RCC 7860 (cell line): ENCODE data around the gene UCHL3.
A peak's percentile ranks its signal among the peaks of the same experiment; 100 is the strongest.
"Not testable (repeated sequence)": the region's sequence is repeated elsewhere in the genome, so short reads cannot be mapped to it uniquely, and the experiment has no call there.

Experiments
- DNase-seq: peaks from one replicate; pipeline ENCODE4 v3.0.0-alpha.2; 2015; ENCODE audit warnings: low spot score
- FAIRE-seq: peaks from 2 replicates; lab custom pipeline; 2012; peaks lifted over from hg19 to GRCh38; lab: Jason Lieb, UNC

Gene UCHL3

DNA sequence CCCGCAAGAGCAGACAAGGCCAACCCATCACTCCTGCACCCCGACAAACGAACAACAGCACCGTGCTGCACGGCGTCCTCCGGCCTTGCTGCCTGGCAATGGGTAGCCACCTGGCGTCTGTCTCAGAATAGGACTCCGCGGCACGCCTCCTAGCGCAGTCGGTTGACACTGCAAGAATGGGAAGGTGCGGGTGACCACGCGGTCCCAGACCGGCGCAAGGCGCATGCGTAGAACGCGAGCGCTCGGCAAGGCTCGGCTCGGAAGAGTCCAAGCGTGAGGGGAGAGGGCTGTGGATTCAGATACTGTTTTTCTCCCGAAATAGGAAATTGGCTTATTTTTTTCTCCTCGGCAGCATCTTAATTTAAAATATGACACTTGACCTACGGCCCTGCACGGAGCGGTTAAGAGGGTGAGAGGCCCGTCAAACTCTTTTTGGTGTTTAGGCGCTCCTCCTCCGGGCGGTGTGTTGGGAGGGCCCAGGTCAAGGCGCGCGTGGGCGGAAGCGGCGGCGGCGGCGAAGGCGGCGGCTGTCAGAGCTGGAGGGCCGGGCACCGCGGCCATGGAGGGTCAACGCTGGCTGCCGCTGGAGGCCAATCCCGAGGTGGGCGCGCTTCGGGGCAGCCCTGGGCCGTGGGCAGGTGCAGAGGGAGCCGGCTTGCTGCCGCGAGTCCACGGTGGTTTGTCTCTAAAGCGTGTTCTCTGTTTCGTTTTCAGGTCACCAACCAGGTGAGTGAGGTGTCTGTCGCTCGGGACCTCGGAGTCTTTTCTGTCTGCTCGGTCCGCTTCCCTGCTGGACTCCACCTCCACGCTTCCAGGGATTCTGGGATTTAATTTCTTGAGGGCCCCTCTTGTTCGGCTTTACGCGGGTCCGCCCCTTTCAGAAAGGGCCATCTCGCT is at the start of gene UCHL3:
Gene UCHL3 (plus strand): TSS at position 530 of the 897 bp plus-strand sequence. CDS start 30 bp downstream, at position 560.
- FAIRE-seq (peak; percentile 72), DNase-seq (peak; percentile 89)

DNA sequence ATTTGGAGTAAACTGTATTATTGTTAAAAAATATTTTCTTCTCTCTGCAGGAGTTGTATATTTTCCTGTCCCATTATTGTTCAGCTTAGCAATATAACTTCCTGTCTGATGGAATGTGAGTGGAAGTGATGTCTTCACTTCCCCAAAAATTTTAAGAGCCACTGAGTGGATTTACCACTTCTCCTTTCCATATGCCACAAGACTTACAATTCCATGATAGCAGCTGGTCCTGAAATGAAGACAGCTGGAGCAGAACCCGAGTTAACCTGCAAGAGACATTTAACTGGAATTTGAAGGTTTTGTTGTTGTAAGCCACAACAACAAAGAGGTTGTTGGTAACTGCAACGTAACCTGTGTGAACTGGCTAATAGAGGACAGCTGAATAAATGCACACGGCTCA is 44.3 kb upstream of the UCHL3 start:
- DNase-seq: no peak
- FAIRE-seq: no peak

DNA sequence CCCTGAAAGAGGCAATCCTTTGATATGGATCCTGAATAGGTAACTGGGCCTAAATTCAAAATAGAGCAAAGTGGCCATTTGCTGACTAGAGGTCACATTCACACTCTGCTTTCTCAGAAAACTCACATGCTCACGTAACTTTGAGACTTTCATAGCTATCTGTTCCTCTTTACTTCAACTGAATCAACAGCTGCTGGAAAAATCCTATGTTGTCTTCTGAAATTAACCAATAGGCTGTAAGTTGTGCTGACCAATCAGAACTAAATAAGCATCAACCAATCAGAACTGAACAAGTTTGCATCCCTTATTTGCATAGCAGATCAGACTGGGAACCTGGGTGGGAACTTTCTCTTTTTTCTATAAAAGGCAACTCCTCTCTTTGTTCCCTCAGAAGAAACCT is 43.6 kb upstream of the UCHL3 start:
- no peak for FAIRE-seq
- no peak for DNase-seq

DNA sequence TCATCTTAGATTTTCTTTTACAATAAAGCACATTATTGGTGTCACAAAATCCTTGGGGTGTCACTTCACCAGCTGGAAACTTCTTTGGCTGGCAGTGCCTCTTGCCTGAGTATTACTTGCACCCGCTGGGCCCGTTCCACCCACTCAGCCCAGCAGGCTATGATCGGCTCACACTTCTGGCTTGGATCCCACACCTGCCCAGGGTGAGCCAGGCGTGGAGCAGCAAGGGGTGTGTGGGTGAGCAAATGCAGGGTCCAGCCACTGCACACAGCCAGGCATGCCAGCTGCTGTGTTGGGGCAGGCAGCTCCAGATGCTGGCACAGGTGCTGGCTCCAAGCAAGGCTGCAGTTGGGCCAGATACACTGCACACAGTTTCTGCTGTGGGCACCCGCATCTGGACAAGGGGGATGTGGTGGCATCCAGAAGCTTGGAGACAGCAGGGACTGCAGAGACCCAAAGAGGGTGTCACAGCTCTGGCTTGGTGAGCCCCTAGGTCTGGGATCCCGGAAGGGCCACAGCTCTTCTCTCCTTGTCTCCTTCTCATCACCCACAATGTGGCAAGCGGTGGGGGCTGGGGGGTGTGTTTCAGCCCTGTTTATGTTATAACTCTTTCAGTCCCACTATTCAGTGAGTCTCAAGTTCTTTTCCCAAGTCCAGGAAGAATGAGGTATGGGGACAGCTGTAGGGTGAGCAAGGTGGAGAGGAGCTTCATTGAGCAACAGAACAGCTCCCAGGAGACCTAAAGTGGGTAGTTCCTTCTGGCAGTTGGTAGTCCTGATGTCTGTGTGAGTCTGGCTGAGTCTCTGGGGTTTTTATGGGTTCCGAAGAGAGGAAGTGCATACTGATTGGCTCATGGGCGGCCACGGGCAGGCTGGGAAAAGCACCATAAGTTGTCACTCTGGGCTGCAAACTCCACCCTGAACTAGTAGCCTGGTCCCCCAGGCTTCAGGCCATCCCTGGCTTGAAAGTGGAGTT is 42.3 kb upstream of the UCHL3 start:
- DNase-seq (no peak), FAIRE-seq (no peak)

DNA sequence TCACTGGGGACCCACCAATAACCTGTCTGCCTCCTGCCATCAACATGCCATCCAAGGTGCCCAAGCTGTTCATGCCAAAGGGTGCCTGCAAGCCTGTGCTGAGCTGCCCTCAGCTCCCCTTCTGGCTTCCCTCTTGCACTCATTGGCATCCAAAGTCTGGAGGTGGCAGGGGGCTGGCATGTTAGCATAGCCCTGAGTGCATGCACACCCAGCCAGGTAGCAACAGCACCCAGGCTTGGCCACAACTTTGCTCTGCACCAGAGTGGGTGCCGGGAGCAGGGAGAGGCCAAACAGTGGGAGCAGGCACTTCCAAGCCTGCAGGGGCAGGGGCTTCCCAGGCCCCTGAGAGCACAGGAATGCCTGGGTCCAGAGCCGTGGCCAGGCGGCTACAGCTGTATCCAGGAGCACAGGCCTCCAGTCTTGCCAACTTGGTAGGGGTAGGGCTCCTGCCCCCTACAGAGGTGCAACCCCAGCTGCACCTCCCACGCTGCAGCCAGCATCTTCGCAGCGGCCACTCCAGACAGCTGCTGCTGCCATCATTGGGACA is 41.5 kb upstream of the UCHL3 start:
- DNase-seq (no peak), FAIRE-seq (no peak)

DNA sequence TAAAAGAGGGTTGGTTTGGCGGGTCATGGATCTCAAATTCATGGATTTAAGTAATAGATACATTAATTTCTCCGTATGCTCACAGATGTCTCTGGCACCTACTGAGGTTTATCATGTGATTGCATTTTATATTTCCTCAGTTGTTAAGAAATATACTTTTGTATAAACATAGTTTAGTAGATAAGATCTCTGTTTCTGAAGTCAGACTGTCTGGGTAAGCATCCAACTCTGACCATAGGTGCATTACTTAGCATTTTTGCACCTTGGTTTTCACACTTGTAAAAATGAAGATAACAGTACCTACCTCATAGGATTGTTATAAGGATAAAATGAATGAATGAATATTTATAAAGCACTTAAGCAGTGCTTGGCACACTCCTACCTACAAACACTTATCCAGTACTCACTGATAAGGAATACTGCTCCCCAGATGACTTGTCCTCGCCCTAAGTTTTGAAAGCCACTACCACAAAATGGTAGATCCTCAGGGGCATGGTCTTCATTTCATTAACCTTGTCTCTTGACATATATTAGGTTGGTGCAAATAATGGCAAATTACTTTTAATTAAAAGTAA is 38.5 kb upstream of the UCHL3 start:
- DNase-seq (no peak), FAIRE-seq (no peak)

DNA sequence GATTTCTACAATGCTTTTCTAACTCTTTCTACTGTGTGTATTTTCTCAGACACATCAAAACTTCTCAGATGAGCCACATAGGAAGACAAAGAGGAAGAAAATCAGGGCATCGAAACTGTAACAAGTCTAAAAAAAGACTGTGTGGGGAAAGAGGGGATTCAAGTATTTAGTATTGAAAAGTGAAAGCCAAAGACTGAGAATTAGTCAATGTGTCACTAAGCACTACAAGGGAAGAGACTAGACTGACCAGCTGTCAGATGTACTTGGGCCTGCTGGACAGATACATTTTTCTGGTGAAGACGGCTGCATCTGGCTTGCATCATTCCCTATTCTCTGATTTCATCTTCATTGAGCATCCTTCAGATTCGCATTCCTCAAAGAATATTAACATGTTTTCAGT is 37.3 kb upstream of the UCHL3 start:
- DNase-seq: no peak

DNA sequence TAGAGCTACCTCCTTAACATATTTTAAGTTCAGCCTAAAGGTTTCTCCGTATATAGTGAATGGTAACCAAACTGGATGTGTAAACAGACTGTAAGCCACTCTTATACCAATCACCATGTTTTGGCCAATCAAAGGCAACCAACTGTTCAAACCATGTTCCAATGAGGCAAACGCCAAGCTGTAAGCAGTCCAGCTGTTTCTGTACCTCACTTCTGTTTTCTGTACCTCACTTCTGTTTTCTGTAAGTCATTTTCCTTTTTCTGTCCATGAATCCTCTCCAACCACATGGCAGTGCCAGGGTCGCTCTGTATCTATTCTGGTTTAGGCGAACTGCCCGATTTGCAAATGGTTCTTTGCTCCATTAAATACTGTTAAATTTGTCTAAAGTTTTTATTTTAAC is 36.3 kb upstream of the UCHL3 start:
- DNase-seq: no peak
- FAIRE-seq: no peak

More for the DNA sequence above, 37.3 kb upstream of the UCHL3 start:
- no peak for FAIRE-seq

DNA sequence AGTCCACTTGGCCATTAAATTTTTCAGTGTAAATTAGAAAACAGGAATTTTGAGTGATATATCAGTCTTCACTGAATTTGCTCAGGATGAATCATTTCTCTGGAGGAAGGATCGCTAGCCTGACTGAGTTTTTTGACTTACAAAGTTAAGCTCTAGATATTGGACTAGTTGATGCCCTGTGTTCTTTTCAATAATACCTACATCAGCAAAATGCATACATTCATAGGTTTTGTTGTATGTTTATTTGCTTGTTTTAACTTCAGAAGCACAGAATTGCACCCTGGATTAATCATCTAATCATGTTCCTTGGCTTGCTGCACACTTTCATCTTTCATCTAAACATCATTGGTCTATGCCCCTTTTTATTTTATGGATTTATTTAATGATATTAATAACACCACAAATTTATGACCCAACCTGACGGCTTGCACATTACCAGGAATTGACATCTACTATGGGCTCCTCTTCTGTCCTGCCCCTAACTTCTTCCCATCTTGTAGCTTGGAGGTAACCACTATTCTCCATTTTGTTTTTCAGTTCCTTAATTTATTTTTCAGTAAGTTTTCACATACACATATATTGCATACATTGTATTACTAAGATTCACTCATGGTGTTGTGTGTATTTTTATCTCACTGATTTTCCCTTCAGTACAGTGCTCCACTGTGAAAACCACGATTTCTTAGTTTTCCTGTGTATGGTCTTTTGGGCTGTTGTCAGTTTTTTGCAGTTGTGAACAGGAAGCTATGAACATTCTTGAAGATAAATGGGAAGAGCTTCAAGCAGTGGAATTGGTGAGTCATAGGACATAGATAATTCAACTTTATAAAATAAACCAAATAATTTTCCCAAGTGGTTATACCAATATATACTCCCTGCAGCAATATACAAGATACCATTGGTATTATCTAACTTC is 35.3 kb upstream of the UCHL3 start:
- FAIRE-seq (no peak), DNase-seq (no peak)

DNA sequence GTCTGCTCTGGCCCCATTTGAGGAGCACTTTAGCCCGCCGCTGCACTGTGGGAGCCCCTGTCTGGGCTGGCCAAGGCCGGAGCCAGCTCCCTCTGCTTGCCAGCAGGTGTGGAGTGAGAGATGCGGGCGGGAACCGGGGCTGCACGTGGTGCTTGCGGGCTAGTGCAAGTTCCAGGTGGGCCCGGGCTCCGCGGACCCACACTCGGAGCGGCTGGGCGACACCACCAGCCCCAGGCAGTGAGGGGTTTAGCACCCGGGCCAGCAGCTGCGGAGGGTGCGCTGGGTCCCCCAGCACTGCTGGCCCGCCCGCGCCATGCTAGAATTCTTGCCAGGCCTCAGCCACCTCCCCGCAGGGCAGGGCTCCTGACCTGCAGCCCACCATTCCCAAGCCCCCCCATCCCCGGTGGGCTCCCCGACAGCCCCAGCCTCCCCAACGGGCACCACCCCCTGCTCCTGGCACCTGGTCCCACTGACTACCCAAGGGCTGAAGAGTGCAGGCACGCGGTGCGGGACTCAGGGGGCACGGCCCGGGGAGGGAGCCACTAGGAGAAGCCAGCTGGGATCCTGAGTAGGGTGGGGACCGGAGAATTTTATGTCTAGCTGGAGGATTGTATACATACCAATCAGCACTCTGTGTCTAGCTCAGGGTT is 31.0 kb upstream of the UCHL3 start:
- FAIRE-seq (no peak), DNase-seq (no peak)

DNA sequence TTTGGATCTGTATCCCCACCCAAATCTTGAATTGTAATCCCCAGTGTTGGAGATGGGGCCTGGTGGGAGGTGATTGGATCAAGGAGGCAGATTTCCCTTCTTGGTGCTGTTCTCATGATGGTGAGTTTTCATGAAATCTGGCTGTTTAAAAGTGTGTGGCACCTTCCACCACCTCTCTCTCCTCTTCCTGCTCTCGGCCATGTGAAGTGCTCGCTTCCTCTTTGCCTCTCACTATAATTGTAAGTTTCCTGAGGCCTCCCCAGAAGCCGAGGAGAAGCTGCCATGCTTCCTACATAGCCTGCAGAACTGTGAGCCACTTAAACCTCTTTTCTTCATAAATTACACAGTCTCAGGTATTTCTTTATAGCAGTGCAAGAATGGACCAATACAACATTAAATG is 27.6 kb upstream of the UCHL3 start:
- DNase-seq (no peak), FAIRE-seq (no peak)

DNA sequence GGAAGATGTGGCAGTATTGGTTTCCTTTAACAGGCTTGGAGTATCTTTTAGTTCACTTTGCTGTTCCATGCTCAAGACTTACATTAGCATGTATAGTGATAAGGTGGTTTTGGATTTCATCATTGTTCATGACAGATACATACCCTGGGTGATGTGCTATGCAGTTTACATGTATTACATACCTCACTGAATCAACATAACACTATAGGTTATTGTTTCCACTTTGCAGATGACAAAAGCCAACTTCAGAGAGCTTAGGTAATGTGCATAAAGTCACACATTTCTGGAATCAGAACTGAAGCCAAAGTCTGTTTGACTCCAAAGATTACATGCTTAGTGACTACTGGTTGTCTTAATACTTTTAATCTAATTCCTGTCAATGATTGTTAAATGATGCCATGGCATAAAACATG is 19.0 kb upstream of the UCHL3 start:
- no peak for FAIRE-seq
- DNase-seq: no peak

DNA sequence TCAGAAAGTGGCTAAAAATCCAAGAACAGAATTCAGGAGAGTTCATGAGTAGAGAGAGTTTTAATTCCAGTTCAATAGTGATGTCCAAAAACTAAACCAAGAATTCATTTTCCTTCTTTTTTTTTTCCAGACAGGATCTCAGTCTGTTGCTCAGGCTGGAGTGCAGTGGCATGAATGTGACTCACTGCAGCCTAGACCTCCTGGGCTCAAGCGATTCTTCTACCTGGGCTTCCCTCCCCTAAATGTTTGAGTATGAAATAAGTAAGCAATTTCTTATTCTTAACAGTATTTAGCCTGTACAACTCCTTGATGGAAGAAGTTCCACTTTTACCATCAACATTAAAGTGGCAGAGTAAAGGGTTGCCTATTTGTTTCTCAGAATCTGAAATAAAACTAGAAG is 15.7 kb upstream of the UCHL3 start:
- no peak for DNase-seq
- FAIRE-seq: peak; percentile 25

DNA sequence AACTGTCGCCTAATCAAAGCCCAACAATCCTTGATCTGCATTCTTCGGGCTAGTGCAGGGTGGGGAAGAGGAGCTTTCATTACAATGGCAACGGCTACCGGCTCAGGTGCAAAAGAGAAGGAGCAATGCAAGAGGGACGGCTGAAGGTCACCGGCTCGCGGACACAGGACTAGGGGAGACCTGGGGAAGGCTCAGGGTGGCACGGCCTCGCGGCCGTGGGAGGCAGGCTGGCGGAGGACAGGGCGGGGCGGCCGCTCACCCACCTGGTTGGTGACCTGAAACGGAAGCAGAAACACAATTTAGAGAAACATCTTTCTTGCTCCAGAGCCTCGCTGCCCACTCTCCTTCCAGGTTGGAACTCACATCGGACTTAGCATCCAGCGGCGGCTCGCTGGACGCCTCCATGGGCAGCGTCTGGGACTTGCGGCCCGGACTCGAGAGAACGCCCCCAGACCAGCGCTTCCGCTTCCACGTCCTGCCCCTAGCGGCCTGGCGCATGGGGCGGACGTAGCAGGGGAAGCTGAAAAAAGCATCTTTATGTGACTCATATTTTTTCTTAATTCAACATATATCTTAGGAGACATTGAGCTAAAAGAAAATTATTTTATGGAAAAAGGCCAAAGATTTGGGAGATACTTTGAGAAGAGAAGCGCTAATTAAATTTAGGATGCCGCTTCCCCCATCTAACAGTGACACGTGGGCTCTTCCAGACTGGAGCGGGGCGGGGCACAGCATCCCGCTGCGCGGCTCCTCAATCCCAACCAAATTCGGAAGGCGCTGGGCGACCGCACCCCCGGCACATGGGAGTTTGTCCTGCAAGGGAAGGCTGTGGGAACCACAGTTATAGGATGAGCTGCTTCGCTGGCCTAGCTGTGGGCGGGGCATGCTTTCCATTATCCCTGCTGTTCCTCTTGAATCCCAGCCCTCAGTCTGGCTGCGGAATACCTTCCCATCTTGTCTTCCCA is 11.9 kb upstream of the UCHL3 start, which contains the start of gene COMMD6:
Gene COMMD6 (minus strand): TSS at position 441 of the 965 bp plus-strand sequence. CDS start 36 bp downstream, at position 405.
- FAIRE-seq: peak; percentile 67
- DNase-seq: peak; percentile 75

DNA sequence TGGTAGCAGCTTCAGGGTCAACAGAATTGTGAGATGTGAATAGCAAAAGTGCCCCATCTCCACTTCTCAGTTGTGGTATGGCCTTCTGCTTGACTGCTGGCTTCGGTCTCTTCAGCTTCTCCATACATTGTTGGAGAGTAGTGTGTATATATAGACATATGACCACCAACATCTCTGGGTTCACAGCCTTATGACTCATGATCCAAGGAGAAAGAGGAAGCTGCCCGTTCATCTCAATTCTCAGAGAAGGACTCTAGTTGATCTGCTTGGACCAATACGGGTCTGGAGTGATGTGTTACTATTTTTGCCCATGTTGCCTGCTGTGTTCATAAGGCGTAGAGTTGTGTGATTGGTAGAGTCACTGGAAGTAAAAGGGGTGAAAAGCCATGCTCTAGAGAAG is 8.3 kb upstream of the UCHL3 start:
- no peak for DNase-seq
- no peak for FAIRE-seq

DNA sequence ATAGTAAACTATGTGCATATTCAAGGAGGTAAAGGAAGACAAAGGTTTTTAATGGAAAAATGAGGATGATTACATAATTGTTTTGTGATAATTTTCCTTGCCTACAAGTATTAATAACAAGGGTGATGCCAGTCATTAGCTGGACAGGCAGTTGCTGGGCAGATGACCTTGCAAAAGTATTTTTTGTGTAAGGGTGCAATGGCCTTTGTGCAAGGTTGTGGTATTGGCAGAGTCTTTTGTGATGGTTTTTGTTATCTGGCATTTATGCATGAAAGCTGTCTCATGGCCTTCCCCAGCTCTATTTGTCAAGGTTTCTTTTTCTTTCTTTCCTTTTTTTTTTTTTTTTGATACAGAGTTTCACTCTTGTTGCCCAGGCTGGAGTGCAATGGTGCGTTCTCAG is 7.6 kb upstream of the UCHL3 start:
- no peak for FAIRE-seq
- DNase-seq: no peak

DNA sequence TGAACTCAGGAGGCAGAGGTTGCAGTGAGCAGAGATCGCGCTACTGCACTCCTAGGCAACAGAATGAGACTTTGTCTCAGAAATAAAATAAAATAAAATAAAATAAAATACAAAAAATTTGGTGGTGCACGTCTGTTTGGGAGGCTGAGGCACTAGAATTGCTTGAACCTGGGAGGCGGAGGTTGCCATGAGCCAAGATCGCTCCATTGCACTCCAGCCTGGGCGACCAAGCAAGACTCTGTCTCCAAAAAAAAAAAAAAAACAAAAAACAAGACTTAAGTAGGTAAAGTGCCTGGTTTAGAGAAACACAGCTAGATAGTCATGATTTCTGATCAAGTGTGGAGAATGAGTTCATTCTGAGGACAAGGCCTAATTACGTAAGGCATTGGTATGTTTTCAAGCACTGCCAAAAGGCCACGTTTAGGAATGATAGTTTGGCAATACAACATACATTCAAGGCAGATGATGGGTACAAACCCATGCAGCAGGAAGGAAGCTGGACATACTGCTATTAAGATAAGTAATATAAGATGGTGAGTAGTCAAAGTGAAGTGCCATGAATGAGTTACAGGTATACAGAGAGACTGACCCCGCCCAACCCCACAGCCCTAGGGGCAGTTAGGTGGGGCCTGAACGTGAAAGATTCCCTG is 4.8 kb upstream of the UCHL3 start:
- DNase-seq (no peak), FAIRE-seq (no peak)

DNA sequence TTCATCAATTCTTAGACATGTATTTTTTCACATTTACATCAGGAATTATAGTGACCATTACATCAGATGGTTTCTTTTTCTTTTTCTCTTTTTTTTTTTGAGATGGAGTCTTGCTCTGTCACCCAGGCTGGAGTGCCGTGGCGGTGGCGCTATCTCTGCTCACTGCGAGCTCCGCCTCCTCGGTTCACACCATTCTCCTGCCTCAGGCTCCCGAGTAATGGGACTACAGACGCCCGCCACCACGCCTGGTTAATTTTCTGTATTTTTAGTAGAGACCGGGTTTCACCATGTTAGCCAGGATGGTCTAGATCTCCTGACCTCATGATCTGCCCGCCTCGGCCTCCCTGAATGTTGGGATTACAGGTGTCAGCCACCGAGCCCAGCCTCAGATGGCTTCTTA is 4.2 kb upstream of the UCHL3 start:
- FAIRE-seq, DNase-seq: not testable (repeated sequence)
